Body of pancreas (tissue), 4 donors: ENCODE data around the gene MAP1S. TPM values are rescaled to one million over a fixed set of nuclear protein-coding genes. Genes with fewer than 3 reads are reported as not detected.

Source experiments
- ATAC-seq: fragments of 150-250 bp; one replicate; pipeline ENCODE4 v1.9.1; 2016
- DNase-seq, 4 donors: peaks; one replicate each; pipeline ENCODE4 v3.0.0-alpha.2; 2019
- H3K27ac ChIP-seq, 4 donors: fragments of 200-600 bp; sonication (generic); 1 replicate in 3 of 4; 2 replicates in 1 of 4; pipeline versions ENCODE4 v1.5.1 to v1.6.1; 2016 to 2019; ENCODE audit warnings: mild to moderate bottlenecking in 1 of 4, mixed read lengths in 1 of 4, moderate library complexity in 1 of 4
- H3K27me3 ChIP-seq, 2 donors: fragments of 200-600 bp; sonication (generic); one replicate each; pipeline ENCODE4 v1.6.0; 2016; ENCODE audit warnings: mild to moderate bottlenecking in 1 of 2
- H3K36me3 ChIP-seq, 2 donors: fragments of 200-600 bp; sonication (generic); replicated peaks in 1 of 2; 2 replicates each; pipeline ENCODE4 v1.5.1; 2016; ENCODE audit warnings: low read depth in 2 of 2; ENCODE audit not compliant: insufficient read depth in 1 of 2
- H3K4me1 ChIP-seq: fragments of 200-600 bp; sonication (generic); one replicate; pipeline ENCODE4 v1.6.0; 2016
- H3K4me3 ChIP-seq, 2 donors: fragments of 200-600 bp; sonication (generic); 1 replicate in 1 of 2; 2 replicates in 1 of 2; pipeline ENCODE4 v1.5.1; 2016 to 2019
- H3K9me3 ChIP-seq, 3 donors: fragments of 200-600 bp; sonication (generic); 1 replicate in 2 of 3; 2 replicates in 1 of 3; pipeline ENCODE4 v1.5.1; 2016
- CTCF ChIP-seq, 7 experiments: fragments of 450-650 bp in 4 of 7; fragments of 200-600 bp in 3 of 7; sonication (generic) in 3 of 7; IDR thresholded peaks; one replicate each; pipeline ENCODE4 v1.5.1; 2016 to 2019; ENCODE audit warnings: antibody characterized with exemption in 7 of 7
- POLR2A ChIP-seq, 3 donors: fragments of 450-650 bp; IDR thresholded peaks; one replicate each; pipeline ENCODE4 v1.6.1; 2016; ENCODE audit warnings: antibody characterized with exemption in 3 of 3, mild to moderate bottlenecking in 2 of 3
- WGBS, 2 donors: methylation state at CpG; one replicate each; pipeline ENCODE4 v1.1.5; 2017; 5-methylcytosine and 5-hydroxymethylcytosine counted together
- intact Hi-C: fragments of 100-400 bp; cut with DNase I; formaldehyde crosslinking; loops from one replicate; pipeline ENCODE4 v1.15.1; 2023
- total RNA-seq, 2 donors: library from RNA; depleted of rRNA; stranded (reverse); fragments of >200 nt; gene quantifications; one replicate each; pipeline ENCODE4 v1.1.0, GENCODE V29; 2016

The MAP1S gene
- total RNA-seq, 2 donors from 2014 or later, result 37.1 to 53.4 TPM

- no peak for ATAC-seq
- H3K36me3 ChIP-seq, result no peaks in the 10 kb centered on the region
- H3K27ac ChIP-seq, result no peak overlapping the region
- intact Hi-C loops, result no loop called here
- WGBS, 2 donors, result 47 to 57% methylated on average over 10 of the region's 10 CpGs
- H3K9me3 ChIP-seq, result no peaks in the 10 kb centered on the region
- H3K27me3 ChIP-seq, result peaks cover 0 to 12% of the 10 kb centered on the region in 2 donors
- TF ChIP-seq CTCF (IDR thresholded peaks at IDR 0.05), result no peak
- TF ChIP-seq POLR2A (IDR thresholded peaks at IDR 0.05), result no peak
- H3K4me1 ChIP-seq, result peaks cover 14% of the 10 kb centered on the region
- H3K4me3 ChIP-seq, result no peak overlapping the region
- DNase-seq, result no peak
Measured at GRCh38 chr19:17688853-17689595, 30.3 kb upstream of the MAP1S start.

GRCh38 chr19:17692566-17692965, 26.7 kb upstream of the MAP1S start:
- Histone ChIP-seq H3K4me3 (no peak overlapping the region), H3K36me3 (no peaks in the 10 kb centered on the region), H3K27ac (no peak overlapping the region), H3K27me3 (peaks cover 0 to 6% of the 10 kb centered on the region in 2 donors), H3K4me1 (peaks cover 9% of the 10 kb centered on the region), H3K9me3 (no peaks in the 10 kb centered on the region)
- TF ChIP-seq CTCF (IDR thresholded peaks at IDR 0.05), result no peak
- no peak for TF ChIP-seq POLR2A (IDR thresholded peaks at IDR 0.05)
- DNase-seq (no peak), ATAC-seq (no peak)
- intact Hi-C loops, result no loop called here
- WGBS, 2 donors, result 61 to 73% methylated on average over 4 of the region's 4 CpGs

GRCh38 chr19:17695198-17695597, 24.1 kb upstream of the MAP1S start:
- no peak overlapping the region for H3K27ac ChIP-seq
- WGBS, 2 donors, result 22 to 80% methylated on average over 1 to 2 of the region's 2 CpGs
- ATAC-seq (no peak), DNase-seq (no peak)
- H3K4me1 ChIP-seq, result no peaks in the 10 kb centered on the region
- no peaks in the 10 kb centered on the region for H3K27me3 ChIP-seq
- no peak overlapping the region for H3K4me3 ChIP-seq
- intact Hi-C loops, result no loop called here
- H3K9me3 ChIP-seq, result no peaks in the 10 kb centered on the region
- TF ChIP-seq POLR2A (IDR thresholded peaks at IDR 0.05) (no peak), CTCF (IDR thresholded peaks at IDR 0.05) (no peak)
- H3K36me3 ChIP-seq, result no peaks in the 10 kb centered on the region

GRCh38 chr19:17703824-17704463, 15.3 kb upstream of the MAP1S start:
- no peaks in the 10 kb centered on the region for H3K9me3 ChIP-seq
- H3K36me3 ChIP-seq, result no peaks in the 10 kb centered on the region
- H3K27ac ChIP-seq, result no peak overlapping the region
- no peaks in the 10 kb centered on the region for H3K27me3 ChIP-seq
- peak; percentile 31 to 65 (median 52) for DNase-seq
- no peaks in the 10 kb centered on the region for H3K4me1 ChIP-seq
- H3K4me3 ChIP-seq, result no peak overlapping the region
- intact Hi-C loops, result loop anchor here (10.0 kb wide), 1 partner anchor 141 kb away; the partner anchor contains the start of gene JAK3
- ATAC-seq, result peak; percentile 65
- TF ChIP-seq POLR2A (IDR thresholded peaks at IDR 0.05) (no peak), CTCF (IDR thresholded peaks at IDR 0.05) (peak; percentile 51 to 75 (median 62))
- WGBS, 2 donors, result 41 to 43% methylated on average over 10 to 11 of the region's 11 CpGs
